Osteocyte (in vitro differentiated cells): ENCODE results near the gene LIPT1. TPM values are rescaled to one million over a fixed set of nuclear protein-coding genes. Genes with fewer than 3 reads are reported as not detected.
A peak's percentile ranks its signal among the peaks of the same experiment; 100 is the strongest.

Experiments
- DNase-seq: peaks from one replicate; pipeline ENCODE4 v3.0.0; 2021; ENCODE audit warnings: mixed read lengths; ENCODE audit not compliant: unreplicated experiment; ENCODE audit errors: extremely low spot score
- H3K27ac Mint-ChIP-seq: one replicate; pipeline ENCODE4 v1.8.0; 2021; ENCODE audit warnings: mild to moderate bottlenecking, mixed read lengths; ENCODE audit not compliant: unreplicated experiment
- H3K27me3 Mint-ChIP-seq: one replicate; pipeline ENCODE4 v1.8.0; 2021; ENCODE audit warnings: mixed read lengths; ENCODE audit not compliant: unreplicated experiment
- H3K36me3 Mint-ChIP-seq: one replicate; pipeline ENCODE4 v1.8.0; 2021; ENCODE audit warnings: mixed read lengths; ENCODE audit not compliant: unreplicated experiment
- H3K4me1 Mint-ChIP-seq: one replicate; pipeline ENCODE4 v1.8.0; 2021; ENCODE audit warnings: mixed read lengths; ENCODE audit not compliant: unreplicated experiment
- H3K4me3 Mint-ChIP-seq: one replicate; pipeline ENCODE4 v1.8.0; 2021; ENCODE audit warnings: mild to moderate bottlenecking, moderate library complexity, mixed read lengths; ENCODE audit not compliant: unreplicated experiment
- H3K9me3 Mint-ChIP-seq: one replicate; pipeline ENCODE4 v1.8.0; 2021; ENCODE audit warnings: mixed read lengths; ENCODE audit not compliant: unreplicated experiment
- CTCF ChIP-seq: fragments of 200-600 bp; sonication (generic); IDR thresholded peaks from 2 replicates; pipeline ENCODE4 v1.5.0; 2021; ENCODE audit warnings: antibody characterized with exemption, mild to moderate bottlenecking, moderate library complexity
- total RNA-seq: library from RNA; stranded (reverse); gene quantifications from 2 replicates; pipeline ENCODE4 v1.2.1, GENCODE V29; 2021

The LIPT1 gene
- total RNA-seq, 1 donor from 2014 or later: 4.9 TPM

- H3K36me3 Mint-ChIP-seq: peaks cover 30% of the 10 kb centered on the region
- TF ChIP-seq CTCF: no peak
- no peak for DNase-seq
- H3K27ac Mint-ChIP-seq: no peak overlapping the region
- H3K27me3 Mint-ChIP-seq: no peaks in the 10 kb centered on the region
- H3K9me3 Mint-ChIP-seq: no peaks in the 10 kb centered on the region
- H3K4me1 Mint-ChIP-seq: no peaks in the 10 kb centered on the region
- no peak overlapping the region for H3K4me3 Mint-ChIP-seq
These were observed 16.8 kb downstream of the LIPT1 start for GRCh38 chr2:99171377-99172140.

GRCh38 chr2:99180755-99181623 is 26.2 kb downstream of the LIPT1 start, which contains the start of the genes MITD1 and MRPL30:
Gene MITD1, minus strand, starts transcription at chr2:99181058. Its CDS starts 77 bp downstream, at chr2:99180981.
Gene MRPL30, plus strand, starts transcription at chr2:99181184. Its CDS starts 5,020 bp downstream, at chr2:99186204.
- peaks cover 34% of the 10 kb centered on the region for H3K4me1 Mint-ChIP-seq
- no peak for TF ChIP-seq CTCF
- H3K9me3 Mint-ChIP-seq: no peaks in the 10 kb centered on the region
- no peaks in the 10 kb centered on the region for H3K27me3 Mint-ChIP-seq
- peaks cover 5% of the 10 kb centered on the region for H3K36me3 Mint-ChIP-seq
- DNase-seq: peak; percentile 96
- H3K4me3 Mint-ChIP-seq: peak within 1 kb of the TSS; percentile 98
- peak within 1 kb of the TSS; percentile 96 for H3K27ac Mint-ChIP-seq

- Mint-ChIP-seq H3K27me3 (no peaks in the 10 kb centered on the region), H3K4me1 (peaks cover 34% of the 10 kb centered on the region), H3K36me3 (peaks cover 5% of the 10 kb centered on the region), H3K4me3 (peak overlapping the region; percentile 98), H3K27ac (peak overlapping the region; percentile 96), H3K9me3 (no peaks in the 10 kb centered on the region)
- no peak for DNase-seq
- no peak for TF ChIP-seq CTCF
These were observed 26.8 kb downstream of the LIPT1 start for GRCh38 chr2:99181624-99182000.

- no peak for DNase-seq
- H3K4me1 Mint-ChIP-seq: peaks cover 34% of the 10 kb centered on the region
- no peak overlapping the region for H3K4me3 Mint-ChIP-seq
- TF ChIP-seq CTCF: no peak
- H3K9me3 Mint-ChIP-seq: no peaks in the 10 kb centered on the region
- H3K27ac Mint-ChIP-seq: no peak overlapping the region
- peaks cover 1% of the 10 kb centered on the region for H3K36me3 Mint-ChIP-seq
- no peaks in the 10 kb centered on the region for H3K27me3 Mint-ChIP-seq
These were observed 28.3 kb downstream of the LIPT1 start for GRCh38 chr2:99183025-99183424.

- TF ChIP-seq CTCF: no peak
- Mint-ChIP-seq H3K36me3 (peaks cover 6% of the 10 kb centered on the region), H3K4me3 (no peak overlapping the region), H3K4me1 (peaks cover 24% of the 10 kb centered on the region), H3K27me3 (no peaks in the 10 kb centered on the region), H3K9me3 (no peaks in the 10 kb centered on the region), H3K27ac (no peak overlapping the region)
- no peak for DNase-seq
These were observed 30.0 kb downstream of the LIPT1 start for GRCh38 chr2:99184811-99185210.
